CD14-positive monocyte (primary cell): ENCODE results near the gene EAF2. TPM values are rescaled to one million over a fixed set of nuclear protein-coding genes. Genes with fewer than 3 reads are reported as not detected.
A peak's percentile ranks its signal among the peaks of the same experiment; 100 is the strongest.

Source experiments
- DNase-seq, 3 donors: peaks; one replicate each; pipeline ENCODE4 v3.0.0-alpha.2; 2011 to 2022
- H2AFZ ChIP-seq: 2 replicates; pipeline ENCODE4 v1.6.0; 2012; ENCODE audit warnings: mild to moderate bottlenecking, low read depth, low read length, inconsistent platforms; ENCODE audit not compliant: insufficient read depth, poor library complexity, severe bottlenecking
- H3K27ac ChIP-seq, 2 donors: 1 replicate in 1 of 2; 2 replicates in 1 of 2; pipeline ENCODE4 v1.5.1; 2012 to 2013; ENCODE audit warnings: low read length in 2 of 2, control low read depth in 1 of 2, inconsistent platforms in 1 of 2, low read depth in 1 of 2, mild to moderate bottlenecking in 1 of 2
- H3K27me3 ChIP-seq, 2 donors: one replicate each; pipeline versions ENCODE4 v1.6.0 to v1.6.1; 2011 to 2013; ENCODE audit warnings: low read length in 2 of 2; ENCODE audit not compliant: control insufficient read depth in 2 of 2, insufficient read depth in 2 of 2
- H3K36me3 ChIP-seq, 2 donors: replicated peaks in 1 of 2; 1 replicate in 1 of 2; 2 replicates in 1 of 2; pipeline versions ENCODE4 v1.5.1 to v1.6.1; 2012 to 2013; ENCODE audit warnings: low read length in 2 of 2, control low read depth in 1 of 2, inconsistent platforms in 1 of 2, mild to moderate bottlenecking in 1 of 2; ENCODE audit not compliant: insufficient read depth in 2 of 2, control insufficient read depth in 1 of 2
- H3K4me1 ChIP-seq, 2 donors: 1 replicate in 1 of 2; 2 replicates in 1 of 2; pipeline versions ENCODE4 v1.5.1 to v1.6.1; 2012 to 2013; ENCODE audit warnings: low read length in 2 of 2, control low read depth in 1 of 2, inconsistent platforms in 1 of 2, mild to moderate bottlenecking in 1 of 2, moderate library complexity in 1 of 2; ENCODE audit not compliant: insufficient read depth in 2 of 2, control insufficient read depth in 1 of 2
- H3K4me2 ChIP-seq: replicated peaks from 2 replicates; pipeline ENCODE3; 2012; ENCODE audit warnings: low read length, moderate library complexity, mild to moderate bottlenecking; ENCODE audit not compliant: poor library complexity, severe bottlenecking; ENCODE audit errors: extremely low read depth
- H3K4me3 ChIP-seq, 3 experiments: fragments of 200-600 bp in 1 of 3; sonication (generic) in 1 of 3; replicated peaks in 1 of 3; 1 replicate in 2 of 3; 2 replicates in 1 of 3; pipeline ENCODE4 v1.5.1; 2011 to 2013; ENCODE audit warnings: low read length in 3 of 3, mild to moderate bottlenecking in 3 of 3, control low read depth in 2 of 3, low read depth in 2 of 3, inconsistent platforms in 1 of 3, moderate library complexity in 1 of 3
- H3K79me2 ChIP-seq: 2 replicates; pipeline ENCODE4 v1.6.0; 2012; ENCODE audit warnings: mild to moderate bottlenecking, control low read depth, inconsistent platforms, low read length, moderate library complexity; ENCODE audit not compliant: insufficient read depth
- H3K9ac ChIP-seq: 2 replicates; pipeline ENCODE4 v1.6.0; 2017; ENCODE audit warnings: low read length, mild to moderate bottlenecking; ENCODE audit not compliant: insufficient read depth, poor library complexity, severe bottlenecking
- H3K9me3 ChIP-seq, 2 donors: replicated peaks in 1 of 2; 1 replicate in 1 of 2; 2 replicates in 1 of 2; pipeline versions ENCODE4 v1.5.1 to v1.6.1; 2012 to 2013; ENCODE audit warnings: low read length in 2 of 2, control low read depth in 1 of 2; ENCODE audit not compliant: control insufficient read depth in 1 of 2, insufficient read depth in 1 of 2
- H4K20me1 ChIP-seq: 2 replicates; pipeline ENCODE4 v1.6.0; 2012; ENCODE audit warnings: mild to moderate bottlenecking, low read length, control low read depth, moderate library complexity; ENCODE audit not compliant: insufficient read depth
- H3K27ac Mint-ChIP-seq, 7 donors: one replicate each; pipeline ENCODE4 v1.8.0; 2020; ENCODE audit warnings: mild to moderate bottlenecking in 7 of 7, mixed read lengths in 7 of 7, moderate library complexity in 6 of 7, inconsistent platforms in 2 of 7
- H3K27me3 Mint-ChIP-seq, 3 donors: one replicate each; pipeline ENCODE4 v1.8.0; 2021 to 2022; ENCODE audit warnings: low read depth in 3 of 3, mild to moderate bottlenecking in 3 of 3, mixed read lengths in 3 of 3, moderate library complexity in 3 of 3, inconsistent platforms in 1 of 3
- H3K36me3 Mint-ChIP-seq, 2 donors: one replicate each; pipeline ENCODE4 v1.8.0; 2020; ENCODE audit warnings: mixed read lengths in 2 of 2, inconsistent platforms in 1 of 2, mild to moderate bottlenecking in 1 of 2
- H3K4me1 Mint-ChIP-seq: one replicate; pipeline ENCODE4 v1.8.0; 2020; ENCODE audit warnings: mild to moderate bottlenecking, mixed read lengths
- H3K4me3 Mint-ChIP-seq, 2 donors: one replicate each; pipeline ENCODE4 v1.8.0; 2020; ENCODE audit warnings: mild to moderate bottlenecking in 2 of 2, mixed read lengths in 2 of 2, moderate library complexity in 1 of 2
- H3K9me3 Mint-ChIP-seq, 7 donors: one replicate each; pipeline ENCODE4 v1.8.0; 2020 to 2022; ENCODE audit warnings: mixed read lengths in 7 of 7, mild to moderate bottlenecking in 6 of 7, moderate library complexity in 6 of 7, inconsistent platforms in 2 of 7
- CTCF ChIP-seq: fragments of 200-600 bp; IDR thresholded peaks from one replicate; pipeline ENCODE4 v1.8.0; 2022; ENCODE audit warnings: antibody characterized with exemption, mild to moderate bottlenecking
- WGBS: methylation state at CpG from one replicate; pipeline ENCODE4 v1.1.5; 2013; ENCODE audit warnings: missing lambda C conversion rate; ENCODE audit not compliant: insufficient coverage; 5-methylcytosine and 5-hydroxymethylcytosine counted together
- intact Hi-C, 2 donors: fragments of 100-400 bp; cut with micrococcal nuclease; formaldehyde crosslinking; loops; one replicate each; pipeline versions ENCODE4 v1.15.0 to v1.15.1; 2023
- polyA plus RNA-seq, 3 donors: library from polyadenylated mRNA; depleted of rRNA in 1 of 3; unstranded in 2 of 3; stranded (reverse) in 1 of 3; fragments of 300-500 nt in 2 of 3; fragments of >200 nt in 1 of 3; fragmentation: Illumina TruSeq in 2 of 3; gene quantifications; 1 replicate in 2 of 3; 2 replicates in 1 of 3; pipeline ENCODE4 v1.2.3, GENCODE V29; 2012 to 2021

EAF2 gene
- polyA plus RNA-seq, 3 donors = 31.5 to 91.6 (median 75.7) TPM

- no peak for DNase-seq
- Histone ChIP-seq H3K4me2 (no peak overlapping the region), H2AFZ (no peak overlapping the region), H3K27me3 (no peaks in the 10 kb centered on the region), H3K27ac (no peak overlapping the region), H4K20me1 (no peaks in the 10 kb centered on the region), H3K4me3 (no peak overlapping the region), H3K4me1 (no peaks in the 10 kb centered on the region), H3K79me2 (peaks cover 66% of the 10 kb centered on the region), H3K36me3 (peaks cover 22 to 50% of the 10 kb centered on the region in 2 donors), H3K9me3 (no peaks in the 10 kb centered on the region), H3K9ac (no peak overlapping the region)
- no peaks in the 10 kb centered on the region for H3K9me3 Mint-ChIP-seq
- H3K27me3 Mint-ChIP-seq = no peaks in the 10 kb centered on the region
- peaks cover 42 to 63% of the 10 kb centered on the region in 2 donors for H3K36me3 Mint-ChIP-seq
- H3K4me1 Mint-ChIP-seq = peaks cover 1% of the 10 kb centered on the region
- no peak for TF ChIP-seq CTCF
- intact Hi-C loops = no loop called here
- peak overlapping the region in 2 of 7 donors; percentile 6 to 55 for H3K27ac Mint-ChIP-seq
- WGBS = no CpG with 5 or more reads among the region's 1 CpG
- no peak overlapping the region for H3K4me3 Mint-ChIP-seq
Measured at GRCh38 chr3:121878411-121878810, 43.4 kb downstream of the EAF2 start.

GRCh38 chr3:121883507-121883906 lies 48.5 kb downstream of the EAF2 start:
- Histone ChIP-seq H3K9ac (no peak overlapping the region), H3K4me3 (no peak overlapping the region), H3K27me3 (no peaks in the 10 kb centered on the region), H4K20me1 (no peaks in the 10 kb centered on the region), H3K27ac (no peak overlapping the region), H3K4me2 (no peak overlapping the region), H3K9me3 (no peaks in the 10 kb centered on the region), H3K36me3 (peaks cover 12 to 54% of the 10 kb centered on the region in 2 donors), H3K79me2 (peaks cover 64% of the 10 kb centered on the region), H3K4me1 (no peaks in the 10 kb centered on the region), H2AFZ (no peak overlapping the region)
- intact Hi-C loops = no loop called here
- peak; percentile 59 for TF ChIP-seq CTCF
- WGBS = no CpG with 5 or more reads among the region's 1 CpG
- Mint-ChIP-seq H3K36me3 (peaks cover 34 to 57% of the 10 kb centered on the region in 2 donors), H3K4me1 (peaks cover 1% of the 10 kb centered on the region), H3K4me3 (no peak overlapping the region), H3K27ac (no peak overlapping the region), H3K9me3 (no peaks in the 10 kb centered on the region), H3K27me3 (no peaks in the 10 kb centered on the region)
- DNase-seq = peak in 2 of 3 donors; percentile 20
